NT2/D1 (cell line): Measurements from ENCODE around the gene PLA2G3.

Experiments
- DNase-seq: peaks from one replicate; pipeline ENCODE4 v3.0.0-alpha.2; 2011; ENCODE audit warnings: low read depth, low spot score
- H3K27me3 ChIP-seq: 2 replicates; pipeline ENCODE4 v1.6.0; 2011; ENCODE audit warnings: mild to moderate bottlenecking; ENCODE audit not compliant: insufficient read length, insufficient read depth
- H3K36me3 ChIP-seq: 2 replicates; pipeline ENCODE4 v1.6.1; 2011; ENCODE audit warnings: mild to moderate bottlenecking, low read length, mixed read lengths; ENCODE audit not compliant: insufficient read depth, insufficient read length
- H3K4me1 ChIP-seq: 2 replicates; pipeline ENCODE4 v1.5.1; 2011; ENCODE audit not compliant: insufficient read depth, insufficient read length
- H3K4me3 ChIP-seq: 2 replicates; pipeline ENCODE4 v1.5.1; 2011; ENCODE audit warnings: low read depth; ENCODE audit not compliant: insufficient read length
- H3K9ac ChIP-seq: 2 replicates; pipeline ENCODE4 v1.6.0; 2011; ENCODE audit warnings: low read depth; ENCODE audit not compliant: insufficient read length
- H3K9me3 ChIP-seq: 2 replicates; pipeline ENCODE4 v1.5.1; 2011; ENCODE audit warnings: mild to moderate bottlenecking, low read length; ENCODE audit not compliant: insufficient read depth
- SUZ12 ChIP-seq: IDR thresholded peaks from 2 replicates; pipeline ENCODE4 v1.6.1; 2011; ENCODE audit not compliant: insufficient read length, insufficient read depth; ENCODE audit errors: extremely low read depth
- YY1 ChIP-seq: IDR thresholded peaks from 2 replicates; pipeline ENCODE4 v1.6.1; 2011; ENCODE audit not compliant: insufficient read length, insufficient read depth
- ZNF274 ChIP-seq: IDR thresholded peaks from 2 replicates; pipeline ENCODE4 v1.6.1; 2011; ENCODE audit warnings: mild to moderate bottlenecking, low read depth, low read length

Gene PLA2G3

DNA sequence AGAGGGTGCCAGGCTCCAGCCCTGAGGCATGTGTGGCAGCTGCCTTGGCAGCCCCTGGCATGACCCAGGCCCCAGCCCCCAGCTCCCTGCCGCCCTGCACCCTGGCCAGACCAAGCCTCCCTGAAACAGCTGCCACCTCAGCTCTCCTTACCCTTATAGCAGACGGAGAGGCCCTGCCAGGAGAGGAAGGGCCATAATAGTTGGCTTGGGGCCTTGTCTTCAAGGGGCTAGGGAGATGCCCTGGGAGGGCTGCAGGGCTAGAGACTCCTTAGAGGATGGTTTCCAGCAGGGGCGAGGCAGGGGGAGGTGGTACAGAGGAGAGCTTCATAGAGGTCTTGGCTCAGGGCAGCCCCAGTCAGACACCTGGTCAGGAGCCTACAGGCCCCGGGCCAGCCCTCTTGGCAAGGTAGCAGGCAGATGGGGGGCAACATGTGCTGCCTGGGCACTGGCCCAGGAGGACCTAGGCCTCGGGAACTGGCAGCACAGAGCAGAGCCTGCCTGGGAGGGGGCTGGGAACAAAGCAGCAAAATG is 46.2 kb downstream of the PLA2G3 start:
- DNase-seq, result no peak
- Histone ChIP-seq H3K9ac (no peak overlapping the region), H3K4me1 (peaks cover 2% of the 10 kb centered on the region), H3K4me3 (no peak overlapping the region), H3K9me3 (no peaks in the 10 kb centered on the region), H3K27me3 (no peaks in the 10 kb centered on the region), H3K36me3 (peaks cover 85% of the 10 kb centered on the region)
- TF ChIP-seq SUZ12 (no peak), YY1 (no peak), ZNF274 (no peak)

DNA sequence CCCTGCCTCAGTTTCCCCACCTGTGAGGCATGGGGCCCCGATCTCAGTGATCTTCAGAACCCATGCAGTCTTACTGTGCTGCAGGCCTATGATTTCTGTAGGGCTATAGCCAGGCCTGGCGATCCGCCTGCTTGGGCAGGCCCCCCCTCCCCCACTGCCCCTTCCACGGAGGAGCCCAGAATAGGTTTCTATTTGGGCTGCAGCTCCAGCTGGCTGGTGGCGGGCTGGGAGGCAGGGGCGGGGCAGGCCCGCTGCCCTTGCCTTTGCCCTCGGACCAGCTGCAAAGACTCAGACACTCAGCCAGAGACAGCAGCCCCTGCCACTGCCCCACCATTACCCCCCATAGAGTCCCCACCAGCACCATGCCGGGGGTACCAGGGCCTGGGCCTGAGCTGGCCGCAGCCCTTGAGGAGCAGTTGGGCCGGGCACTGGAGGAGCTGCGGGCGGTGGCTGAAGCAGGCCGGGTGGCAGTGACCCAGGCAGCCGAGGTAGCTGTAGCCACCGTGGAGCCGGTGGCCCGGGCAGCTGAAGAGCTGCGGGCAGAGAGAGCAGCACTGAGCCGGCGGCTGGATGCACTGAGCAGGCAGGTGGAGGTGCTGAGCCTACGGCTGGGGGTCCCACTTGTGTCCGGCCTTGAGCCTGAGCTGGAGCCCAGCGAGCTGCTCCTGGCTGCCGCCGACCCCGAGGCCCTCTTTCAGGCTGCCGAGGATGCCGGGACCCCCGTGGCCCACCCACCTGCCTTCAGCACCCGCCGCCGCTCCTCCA is 47.0 kb downstream of the PLA2G3 start:
- Histone ChIP-seq H3K4me3 (no peak overlapping the region), H3K27me3 (no peaks in the 10 kb centered on the region), H3K9ac (no peak overlapping the region), H3K4me1 (no peaks in the 10 kb centered on the region), H3K9me3 (no peaks in the 10 kb centered on the region), H3K36me3 (peaks cover 87% of the 10 kb centered on the region)
- TF ChIP-seq YY1, result no peak
- no peak for TF ChIP-seq SUZ12
- no peak for TF ChIP-seq ZNF274
- DNase-seq, result no peak

DNA sequence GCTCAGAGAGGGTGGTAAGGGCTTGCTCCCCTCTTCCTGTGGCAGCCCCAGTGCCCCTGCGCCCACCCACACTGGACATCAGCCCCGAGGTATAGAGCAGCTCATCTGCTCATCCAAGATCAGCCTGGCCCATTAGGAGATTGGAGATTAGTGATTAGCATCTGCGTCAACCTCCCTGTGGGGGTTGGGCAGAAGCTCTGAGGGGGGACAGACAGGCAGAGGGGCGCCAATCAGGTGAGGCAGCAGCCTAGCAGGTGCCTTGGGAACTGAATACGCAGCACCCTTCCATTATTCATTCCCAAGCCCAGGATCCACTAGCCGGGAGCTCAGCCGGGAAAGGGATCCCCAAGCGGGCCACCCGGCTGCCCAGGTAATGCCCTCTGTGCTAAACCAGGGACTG is 48.1 kb downstream of the PLA2G3 start:
- H3K4me1 ChIP-seq, result no peaks in the 10 kb centered on the region
- peaks cover 90% of the 10 kb centered on the region for H3K36me3 ChIP-seq
- no peak overlapping the region for H3K4me3 ChIP-seq
- no peaks in the 10 kb centered on the region for H3K9me3 ChIP-seq
- H3K9ac ChIP-seq, result no peak overlapping the region
- DNase-seq, result no peak
- no peaks in the 10 kb centered on the region for H3K27me3 ChIP-seq
- TF ChIP-seq YY1, result no peak
- no peak for TF ChIP-seq ZNF274
- TF ChIP-seq SUZ12, result no peak

DNA sequence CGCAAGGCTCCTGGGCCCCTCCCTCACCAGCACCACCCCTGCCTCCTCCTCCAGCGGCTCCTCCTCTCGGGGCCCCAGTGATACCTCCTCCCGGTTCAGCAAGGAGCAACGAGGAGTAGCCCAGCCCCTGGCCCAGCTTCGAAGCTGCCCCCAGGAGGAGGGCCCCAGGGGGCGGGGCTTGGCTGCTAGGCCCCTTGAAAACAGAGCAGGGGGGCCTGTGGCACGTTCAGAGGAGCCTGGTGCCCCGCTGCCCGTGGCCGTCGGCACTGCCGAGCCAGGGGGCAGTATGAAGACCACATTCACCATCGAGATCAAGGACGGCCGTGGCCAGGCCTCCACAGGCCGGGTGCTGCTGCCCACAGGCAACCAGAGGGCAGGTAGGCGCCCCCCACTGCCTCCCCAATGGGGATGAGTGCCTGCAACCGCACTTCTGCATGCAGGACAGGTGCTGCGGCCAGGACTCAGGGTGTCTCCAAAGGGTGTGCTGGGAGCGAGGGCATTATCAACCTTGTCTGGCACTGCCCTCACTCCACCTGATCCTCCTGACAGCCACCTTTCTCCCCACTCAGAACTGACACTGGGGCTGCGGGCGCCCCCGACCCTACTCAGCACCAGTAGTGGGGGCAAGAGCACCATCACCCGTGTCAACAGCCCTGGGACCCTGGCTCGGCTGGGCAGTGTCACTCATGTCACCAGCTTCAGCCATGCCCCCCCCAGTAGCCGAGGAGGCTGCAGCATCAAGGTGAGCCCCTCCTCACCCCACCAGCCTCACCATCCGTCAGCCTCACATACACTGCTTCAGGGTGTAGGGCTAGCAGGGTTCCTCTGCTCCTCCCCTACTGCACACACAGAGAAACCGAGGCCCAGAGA is 49.0 kb downstream of the PLA2G3 start:
- TF ChIP-seq YY1 (no peak), SUZ12 (no peak), ZNF274 (no peak)
- peaks cover 85% of the 10 kb centered on the region for H3K36me3 ChIP-seq
- no peak overlapping the region for H3K9ac ChIP-seq
- H3K9me3 ChIP-seq, result no peaks in the 10 kb centered on the region
- H3K27me3 ChIP-seq, result no peaks in the 10 kb centered on the region
- no peak overlapping the region for H3K4me3 ChIP-seq
- DNase-seq, result no peak
- H3K4me1 ChIP-seq, result peaks cover 2% of the 10 kb centered on the region

DNA sequence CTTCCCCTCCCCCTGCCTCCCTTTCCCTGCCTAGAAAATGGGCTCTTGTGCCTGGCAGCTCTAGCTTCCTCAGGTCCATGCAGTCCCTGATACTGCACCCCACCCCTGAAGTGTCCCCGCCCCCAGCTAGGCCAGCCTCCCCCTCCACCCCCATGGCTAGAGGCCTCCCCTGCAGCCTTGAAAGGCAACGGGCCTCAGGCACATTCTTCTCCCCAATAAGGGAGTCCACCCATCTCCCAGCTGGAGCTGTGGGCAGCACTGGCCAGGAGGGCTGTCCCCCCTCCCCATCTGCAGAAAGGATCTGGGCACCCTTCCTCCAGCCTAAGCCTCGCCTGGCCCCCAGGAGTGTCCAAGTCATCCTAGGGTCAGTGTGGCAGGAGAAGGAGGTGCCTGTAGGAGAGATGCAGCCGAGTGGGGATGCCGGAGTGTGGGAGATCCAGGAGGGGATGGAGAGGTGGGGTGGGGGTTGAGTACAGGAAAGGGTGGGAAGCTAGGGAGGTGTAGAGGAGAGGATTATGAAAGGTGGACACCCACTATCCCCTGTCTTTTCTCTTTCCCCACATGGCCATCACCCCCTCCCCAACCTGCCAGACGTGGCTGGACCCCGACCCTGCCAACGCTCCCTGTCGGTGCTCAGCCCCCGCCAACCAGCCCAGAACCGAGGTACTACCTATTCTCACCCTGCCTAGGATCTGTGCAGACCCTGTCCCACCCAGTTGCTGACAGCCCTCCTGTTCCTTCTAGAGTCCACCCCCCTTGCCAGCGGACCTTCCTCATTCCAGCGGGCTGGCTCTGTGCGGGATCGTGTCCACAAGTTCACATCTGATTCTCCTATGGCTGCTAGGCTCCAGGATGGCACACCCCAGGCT is 49.9 kb downstream of the PLA2G3 start:
- Histone ChIP-seq H3K4me3 (no peak overlapping the region), H3K36me3 (peaks cover 83% of the 10 kb centered on the region), H3K9me3 (no peaks in the 10 kb centered on the region), H3K9ac (no peak overlapping the region), H3K27me3 (no peaks in the 10 kb centered on the region), H3K4me1 (peaks cover 7% of the 10 kb centered on the region)
- TF ChIP-seq YY1, result no peak
- no peak for TF ChIP-seq ZNF274
- no peak for TF ChIP-seq SUZ12
- no peak for DNase-seq

DNA sequence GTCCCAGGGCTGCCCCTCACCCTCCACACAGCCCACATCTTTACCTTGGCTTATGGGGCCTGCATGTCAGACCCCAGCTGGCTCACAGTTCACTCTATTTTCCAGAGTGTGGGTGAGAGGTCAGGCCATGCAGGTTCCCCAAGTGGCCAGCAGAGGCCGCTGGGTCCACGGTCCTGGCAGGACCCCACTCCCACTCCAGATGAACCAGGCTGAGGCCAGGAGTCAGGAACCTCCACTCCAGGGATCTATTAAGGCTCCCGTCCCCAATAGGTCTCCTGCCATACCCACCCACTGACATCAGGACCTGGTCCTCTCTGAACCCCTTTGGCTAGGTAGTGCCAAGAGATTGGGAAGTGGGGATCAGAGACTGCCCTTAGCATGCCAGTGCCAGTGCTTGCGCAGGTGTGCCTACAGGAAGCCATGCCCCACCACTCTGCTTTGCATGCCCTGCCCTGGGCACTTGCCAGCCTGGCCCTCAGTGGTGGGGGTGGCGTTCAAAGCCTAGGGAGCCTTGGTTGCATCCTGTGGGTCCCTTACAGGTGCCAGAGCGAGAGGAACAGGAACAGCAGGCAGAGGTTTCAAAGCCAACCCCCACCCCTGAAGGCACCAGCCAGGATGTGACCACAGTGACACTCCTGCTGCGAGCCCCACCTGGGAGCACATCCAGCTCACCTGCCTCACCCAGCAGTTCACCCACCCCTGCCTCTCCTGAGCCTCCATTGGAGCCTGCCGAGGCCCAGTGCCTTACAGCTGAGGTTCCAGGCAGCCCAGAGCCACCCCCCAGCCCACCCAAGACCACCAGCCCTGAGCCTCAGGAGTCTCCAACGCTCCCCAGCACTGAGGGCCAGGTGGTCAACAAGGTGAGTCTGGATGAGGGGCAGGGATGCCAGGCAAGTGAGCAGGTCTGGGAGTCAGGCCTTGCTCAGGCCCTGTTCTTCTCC is 50.9 kb downstream of the PLA2G3 start:
- H3K4me1 ChIP-seq, result peaks cover 7% of the 10 kb centered on the region
- H3K9me3 ChIP-seq, result no peaks in the 10 kb centered on the region
- no peak overlapping the region for H3K4me3 ChIP-seq
- DNase-seq, result no peak
- H3K27me3 ChIP-seq, result no peaks in the 10 kb centered on the region
- peaks cover 74% of the 10 kb centered on the region for H3K36me3 ChIP-seq
- peak overlapping the region; percentile 44 for H3K9ac ChIP-seq
- TF ChIP-seq YY1 (no peak), ZNF274 (no peak), SUZ12 (no peak)
